ENCODE data around the gene LDB2.

Gene LDB2

GRCh38 chr4:16807355-16807754 is 91.1 kb downstream of the LDB2 start:
- Histone ChIP-seq H3F3A (ENCODE audit: low read depth) (no peaks in the 10 kb centered on the region), H3K9me2 (replicated peaks; ENCODE audit: low read depth, low read length) (no peaks in the 10 kb centered on the region), H3K27me3 (ENCODE audit: insufficient read depth, low read length, poor library complexity, severe bottlenecking) (no peaks in the 10 kb centered on the region), H3K4me2 (ENCODE audit: low read depth, low read length, poor library complexity, severe bottlenecking) (no peak overlapping the region), H3K36me3 (ENCODE audit: insufficient read depth, low read length) (no peaks in the 10 kb centered on the region), H2AFZ (ENCODE audit: low read length) (no peak overlapping the region), H3K9me3 (ENCODE audit: insufficient read depth, low read depth, low read length) (no peaks in the 10 kb centered on the region), H3K79me2 (ENCODE audit: insufficient read depth, low read length) (no peaks in the 10 kb centered on the region), H3K4me3 (ENCODE audit: low read length, poor library complexity, severe bottlenecking) (no peak overlapping the region), H4K20me1 (ENCODE audit: insufficient read depth, low read length, poor library complexity, severe bottlenecking) (no peaks in the 10 kb centered on the region), H3K4me1 (ENCODE audit: insufficient read depth, low read length, poor library complexity, severe bottlenecking) (no peaks in the 10 kb centered on the region), H3K9ac (ENCODE audit: low read depth, low read length, poor library complexity, severe bottlenecking) (no peak overlapping the region)
- TF ChIP-seq EZH2phosphoT487 (IDR thresholded peaks at IDR 0.05; ENCODE audit: borderline replicate concordance) (no peak), CTCF (conservative IDR thresholded peaks at IDR 0.05; ENCODE audit: low read length) (no peak)

- H3K27me3 ChIP-seq (ENCODE audit: insufficient read depth, low read length, poor library complexity, severe bottlenecking) = no peaks in the 10 kb centered on the region
- H3K79me2 ChIP-seq (ENCODE audit: insufficient read depth, low read length) = no peaks in the 10 kb centered on the region
- no peak overlapping the region for H3K4me3 ChIP-seq (ENCODE audit: low read length, poor library complexity, severe bottlenecking)
- no peaks in the 10 kb centered on the region for H3K36me3 ChIP-seq (ENCODE audit: insufficient read depth, low read length)
- no peaks in the 10 kb centered on the region for H3K4me1 ChIP-seq (ENCODE audit: insufficient read depth, low read length, poor library complexity, severe bottlenecking)
- no peak overlapping the region for H3K4me2 ChIP-seq (ENCODE audit: low read depth, low read length, poor library complexity, severe bottlenecking)
- H4K20me1 ChIP-seq (ENCODE audit: insufficient read depth, low read length, poor library complexity, severe bottlenecking) = no peaks in the 10 kb centered on the region
- H3K9me2 ChIP-seq (replicated peaks; ENCODE audit: low read depth, low read length) = no peaks in the 10 kb centered on the region
- no peak for TF ChIP-seq EZH2phosphoT487 (IDR thresholded peaks at IDR 0.05; ENCODE audit: borderline replicate concordance)
- no peak for TF ChIP-seq CTCF (conservative IDR thresholded peaks at IDR 0.05; ENCODE audit: low read length)
- no peaks in the 10 kb centered on the region for H3F3A ChIP-seq (ENCODE audit: low read depth)
- no peaks in the 10 kb centered on the region for H3K9me3 ChIP-seq (ENCODE audit: insufficient read depth, low read depth, low read length)
- H2AFZ ChIP-seq (ENCODE audit: low read length) = no peak overlapping the region
- no peak overlapping the region for H3K9ac ChIP-seq (ENCODE audit: low read depth, low read length, poor library complexity, severe bottlenecking)
These were observed 93.9 kb downstream of the LDB2 start for GRCh38 chr4:16804581-16804980.

- Histone ChIP-seq H4K20me1 (ENCODE audit: insufficient read depth, low read length, poor library complexity, severe bottlenecking) (no peaks in the 10 kb centered on the region), H3K27me3 (ENCODE audit: insufficient read depth, low read length, poor library complexity, severe bottlenecking) (no peaks in the 10 kb centered on the region), H3K9me2 (replicated peaks; ENCODE audit: low read depth, low read length) (no peaks in the 10 kb centered on the region), H3K4me3 (ENCODE audit: low read length, poor library complexity, severe bottlenecking) (no peak overlapping the region), H3K36me3 (ENCODE audit: insufficient read depth, low read length) (no peaks in the 10 kb centered on the region), H3K4me1 (ENCODE audit: insufficient read depth, low read length, poor library complexity, severe bottlenecking) (no peaks in the 10 kb centered on the region), H2AFZ (ENCODE audit: low read length) (no peak overlapping the region), H3K9ac (ENCODE audit: low read depth, low read length, poor library complexity, severe bottlenecking) (no peak overlapping the region), H3F3A (ENCODE audit: low read depth) (no peaks in the 10 kb centered on the region), H3K4me2 (ENCODE audit: low read depth, low read length, poor library complexity, severe bottlenecking) (no peak overlapping the region), H3K79me2 (ENCODE audit: insufficient read depth, low read length) (no peaks in the 10 kb centered on the region), H3K9me3 (ENCODE audit: insufficient read depth, low read depth, low read length) (no peaks in the 10 kb centered on the region)
- TF ChIP-seq EZH2phosphoT487 (IDR thresholded peaks at IDR 0.05; ENCODE audit: borderline replicate concordance) = no peak
- TF ChIP-seq CTCF (conservative IDR thresholded peaks at IDR 0.05; ENCODE audit: low read length) = no peak
These were observed 96.4 kb downstream of the LDB2 start for GRCh38 chr4:16802044-16802443.

All from Loucy (cell line).